Endothelial cell of umbilical vein (primary cell): ENCODE measurements around the gene FUT9. TPM values are rescaled to one million over a fixed set of nuclear protein-coding genes. Genes with fewer than 3 reads are reported as not detected.

Experiments used
- BruUV-seq: library from RNA; stranded (reverse); fragments of 400-500 nt; replicated peaks from 2 replicates; lab custom pipeline; 2021; lab: Mats Ljungman, UMichigan
- CTCF ChIA-PET: fragments of 300-600, 350-600 bp; sonication (Branson Sonifier 250); formaldehyde crosslinking; loops from one replicate; lab custom pipeline; 2021; ENCODE audit warnings: antibody characterized with exemption, inconsistent platforms; lab: Charles Lee
- POLR2A ChIA-PET: fragments of 300-600, 350-600 bp; sonication (Branson Sonifier 250); formaldehyde crosslinking; loops from one replicate; lab custom pipeline; 2021; ENCODE audit warnings: antibody characterized with exemption, inconsistent platforms; lab: Charles Lee
- DNase-seq: peaks from one replicate; pipeline ENCODE4 v3.0.0-alpha.2; 2011; ENCODE audit warnings: low read depth, low spot score
- FAIRE-seq: peaks from 2 replicates; lab custom pipeline; 2011; peaks lifted over from hg19 to GRCh38; lab: Jason Lieb, UNC
- H2AFZ ChIP-seq: 2 replicates; pipeline ENCODE4 v1.6.0; 2012; ENCODE audit warnings: low read depth, low read length, control low read depth, inconsistent platforms
- H3K27ac ChIP-seq: 2 replicates; pipeline ENCODE4 v1.5.1; 2011; ENCODE audit warnings: low read depth, mild to moderate bottlenecking, control low read depth, low read length, moderate library complexity; ENCODE audit not compliant: insufficient read depth
- H3K27me3 ChIP-seq, 2 experiments: 2 replicates each; pipeline versions ENCODE4 v1.6.0 to v1.6.1; 2011; ENCODE audit warnings: low read length in 2 of 2, mixed read lengths in 1 of 2; ENCODE audit not compliant: control insufficient read depth in 2 of 2, insufficient read depth in 2 of 2
- H3K36me3 ChIP-seq, 2 experiments: 2 replicates in 1 of 2; 3 replicates in 1 of 2; pipeline ENCODE4 v1.5.1; 2011; ENCODE audit warnings: low read length in 2 of 2, mild to moderate bottlenecking in 1 of 2, moderate library complexity in 1 of 2; ENCODE audit not compliant: control insufficient read depth in 2 of 2, insufficient read depth in 2 of 2; ENCODE audit errors: extremely low read depth in 1 of 2
- H3K4me1 ChIP-seq: 3 replicates; pipeline ENCODE4 v1.5.1; 2011; ENCODE audit warnings: mild to moderate bottlenecking, low read length; ENCODE audit not compliant: control insufficient read depth, insufficient read depth; ENCODE audit errors: extremely low read depth
- H3K4me2 ChIP-seq: 2 replicates; pipeline ENCODE4 v1.6.1; 2011; ENCODE audit warnings: low read length, control low read depth, mixed read lengths; ENCODE audit not compliant: insufficient read depth
- H3K4me3 ChIP-seq, 3 experiments: fragments of 200-600 bp in 1 of 3; sonication (generic), shearing (Covaris generic) in 1 of 3; replicated peaks in 1 of 3; 2 replicates each; pipeline ENCODE4 v1.5.1; 2011 to 2016; ENCODE audit warnings: control low read depth in 3 of 3, low read length in 3 of 3, mild to moderate bottlenecking in 2 of 3, inconsistent platforms in 1 of 3, low read depth in 1 of 3, moderate library complexity in 1 of 3; ENCODE audit not compliant: insufficient read depth in 1 of 3
- H3K79me2 ChIP-seq: 2 replicates; pipeline ENCODE4 v1.6.0; 2012; ENCODE audit warnings: low read length, inconsistent platforms; ENCODE audit not compliant: control insufficient read depth, insufficient read depth
- H3K9ac ChIP-seq: replicated peaks from 2 replicates; pipeline ENCODE3; 2011; ENCODE audit warnings: low read length, control low read depth; ENCODE audit not compliant: insufficient read depth; ENCODE audit errors: extremely low read depth
- H3K9me1 ChIP-seq: replicated peaks from 3 replicates; pipeline ENCODE4 v1.6.0; 2011; ENCODE audit warnings: mild to moderate bottlenecking, low read length; ENCODE audit not compliant: control insufficient read depth, insufficient read depth; ENCODE audit errors: extremely low read depth
- H3K9me3 ChIP-seq: replicated peaks from 2 replicates; pipeline ENCODE4 v1.5.1; 2012; ENCODE audit warnings: low read length, inconsistent platforms; ENCODE audit not compliant: control insufficient read depth, insufficient read depth
- H4K20me1 ChIP-seq: replicated peaks from 2 replicates; pipeline ENCODE3; 2011; ENCODE audit warnings: mild to moderate bottlenecking, low read length; ENCODE audit not compliant: control insufficient read depth, insufficient read depth; ENCODE audit errors: extremely low read depth
- CTCF ChIP-seq, 2 donors: IDR thresholded peaks; 1 replicate in 1 of 2; 2 replicates in 1 of 2; pipeline ENCODE4 v1.5.1; 2011; ENCODE audit warnings: low read length in 2 of 2, mild to moderate bottlenecking in 2 of 2, moderate library complexity in 2 of 2, control low read depth in 1 of 2, inconsistent platforms in 1 of 2, low read depth in 1 of 2; ENCODE audit not compliant: insufficient read depth in 1 of 2; ENCODE audit errors: extremely low read depth in 1 of 2
- EZH2 ChIP-seq: IDR thresholded peaks from 2 replicates; pipeline ENCODE4 v1.6.1; 2012; ENCODE audit warnings: borderline replicate concordance, low read depth, mild to moderate bottlenecking, moderate library complexity, low read length, inconsistent platforms; ENCODE audit not compliant: severe bottlenecking
- FOS ChIP-seq: IDR thresholded peaks from 2 replicates; pipeline ENCODE4 v1.6.1; 2011; ENCODE audit warnings: mild to moderate bottlenecking, low read length, moderate library complexity, borderline replicate concordance; ENCODE audit not compliant: insufficient read depth
- GATA2 ChIP-seq: IDR thresholded peaks from 2 replicates; pipeline ENCODE4 v1.7.0; 2011; ENCODE audit warnings: low read depth, mild to moderate bottlenecking, moderate library complexity, mixed read lengths, low read length; ENCODE audit not compliant: insufficient read length, insufficient read depth
- JUN ChIP-seq: IDR thresholded peaks from 2 replicates; pipeline ENCODE4 v1.6.1; 2011; ENCODE audit warnings: borderline replicate concordance, low read depth; ENCODE audit not compliant: insufficient read length, insufficient read depth
- MAX ChIP-seq: IDR thresholded peaks from 2 replicates; pipeline ENCODE4 v1.6.1; 2011; ENCODE audit not compliant: insufficient read depth, insufficient read length
- MYC ChIP-seq: IDR thresholded peaks from one replicate; pipeline ENCODE4 v1.6.1; 2011; ENCODE audit warnings: mild to moderate bottlenecking, low read depth, low read length
- POLR2A ChIP-seq: IDR thresholded peaks from 2 replicates; pipeline ENCODE4 v1.6.1; 2012; ENCODE audit warnings: low read depth, mild to moderate bottlenecking, control low read depth, low read length
- POLR2AphosphoS5 ChIP-seq: IDR thresholded peaks from 2 replicates; pipeline ENCODE4 v1.6.1; 2012; ENCODE audit warnings: low read depth, mild to moderate bottlenecking, control low read depth, low read length, moderate library complexity; ENCODE audit not compliant: insufficient read depth
- dilution Hi-C: fragments of 300-500 bp; cut with MboI; formaldehyde crosslinking; loops from one replicate; pipeline ENCODE4 v1.15.0; 2019; ENCODE audit warnings: low sequenced_read_pairs; ENCODE audit not compliant: extremely low pct_ligation_motif_present
- intact Hi-C: fragments of 100-400 bp; cut with micrococcal nuclease; formaldehyde crosslinking; loops from one replicate; pipeline ENCODE4 v1.10.0; 2022
- polyA plus RNA-seq, 4 experiments: library from polyadenylated mRNA; depleted of rRNA in 3 of 4; stranded (reverse) in 3 of 4; unstranded in 1 of 4; fragments of >200 nt; gene quantifications; 2 replicates each; pipeline versions ENCODE4 v1.2.1 to v1.2.3, GENCODE V29; 2011 to 2012; ENCODE audit warnings: missing spikeins in 1 of 4
- total RNA-seq: library from RNA; stranded (reverse); gene quantifications from 2 replicates; pipeline ENCODE4 v1.2.3, GENCODE V29; 2021

Gene FUT9
- total and polyA plus RNA-seq, 2 donors (not counting 3 experiments of a cell fraction or from before 2014, with no cell fraction given): not detected

DNA sequence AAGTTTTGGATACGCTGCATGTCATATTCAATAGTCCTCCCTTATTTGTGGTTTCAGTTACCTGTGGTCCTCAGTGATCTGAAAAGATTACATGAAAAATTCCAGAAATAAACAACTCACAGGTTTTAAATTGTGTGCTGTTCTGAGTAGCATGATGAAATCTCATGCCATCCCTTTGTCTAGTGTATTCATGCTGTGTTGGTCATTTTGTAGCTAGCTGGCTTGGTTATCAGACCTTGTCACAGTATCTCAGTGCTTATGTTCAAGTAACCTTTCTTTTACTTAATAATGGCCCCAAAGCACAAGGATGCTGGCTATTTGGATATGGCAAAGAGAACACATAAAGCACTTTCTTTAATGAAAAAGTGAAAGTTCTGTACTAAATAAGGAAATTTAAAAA lies 78.3 kb downstream of the FUT9 start:
- Histone ChIP-seq H3K4me3 (no peak overlapping the region), H3K27ac (no peak overlapping the region), H3K9me1 (no peaks in the 10 kb centered on the region), H3K4me2 (no peak overlapping the region), H3K9ac (no peak overlapping the region), H3K9me3 (no peaks in the 10 kb centered on the region), H4K20me1 (no peaks in the 10 kb centered on the region), H3K4me1 (no peaks in the 10 kb centered on the region), H3K79me2 (no peaks in the 10 kb centered on the region), H2AFZ (no peak overlapping the region), H3K36me3 (no peaks in the 10 kb centered on the region), H3K27me3 (no peaks in the 10 kb centered on the region)
- intact Hi-C loops (no loop called here), dilution Hi-C loops (no loop called here)
- POLR2A ChIA-PET: no interaction called here
- DNase-seq (no peak), FAIRE-seq (no peak)
- BruUV-seq: no TSS peak
- TF ChIP-seq GATA2 (no peak), JUN (no peak), EZH2 (no peak), POLR2A (no peak), MAX (no peak), FOS (no peak), CTCF (IDR thresholded peaks at IDR 0.05; ENCODE audit: extremely low read depth in 1 of 2, insufficient read depth in 1 of 2, low read depth in 1 of 2, low read length in 2 of 2) (no peak), POLR2AphosphoS5 (no peak), MYC (no peak)
- CTCF ChIA-PET: no interaction called here
